Transverse colon (tissue), 4 donors: ENCODE data around the gene CD28. TPM values are rescaled to one million over a fixed set of nuclear protein-coding genes. Genes with fewer than 3 reads are reported as not detected.
A peak's percentile ranks its signal among the peaks of the same experiment; 100 is the strongest.
"Not testable (repeated sequence)": the region's sequence is repeated elsewhere in the genome, so short reads cannot be mapped to it uniquely, and the experiment has no call there.

Source experiments
- DNase-seq: peaks from one replicate; pipeline ENCODE4 v3.0.0-alpha.2; 2019
- H3K27ac ChIP-seq, 4 donors: fragments of 200-600 bp; sonication (generic); 2 replicates each; pipeline ENCODE4 v1.5.1; 2016 to 2018; ENCODE audit warnings: inconsistent platforms in 4 of 4
- H3K27me3 ChIP-seq: fragments of 200-600 bp; sonication (generic); 2 replicates; pipeline ENCODE4 v1.5.1; 2017; ENCODE audit warnings: inconsistent platforms
- H3K36me3 ChIP-seq, 4 donors: fragments of 200-600 bp; sonication (generic); 2 replicates each; pipeline ENCODE4 v1.5.1; 2017 to 2019; ENCODE audit warnings: inconsistent platforms in 4 of 4
- H3K4me1 ChIP-seq, 4 donors: fragments of 200-600 bp; sonication (generic); 2 replicates each; pipeline ENCODE4 v1.5.1; 2017 to 2020; ENCODE audit warnings: inconsistent platforms in 4 of 4
- H3K4me3 ChIP-seq, 4 donors: fragments of 200-600 bp; sonication (generic); 1 replicate in 1 of 4; 2 replicates in 3 of 4; pipeline versions ENCODE4 v1.5.1 to v1.6.1; 2017 to 2019; ENCODE audit warnings: inconsistent platforms in 4 of 4
- H3K9me3 ChIP-seq, 2 donors: fragments of 200-600 bp; sonication (generic); 2 replicates each; pipeline ENCODE4 v1.5.1; 2017 to 2019; ENCODE audit warnings: inconsistent platforms in 2 of 2
- EP300 ChIP-seq: sonication (generic); formaldehyde crosslinking; IDR thresholded peaks from one replicate; pipeline ENCODE4 v1.6.1; 2017; ENCODE audit warnings: antibody characterized with exemption, low read depth
- POLR2A ChIP-seq: fragments of 450-650 bp; IDR thresholded peaks from one replicate; pipeline ENCODE4 v1.6.1; 2016; ENCODE audit warnings: antibody characterized with exemption, mild to moderate bottlenecking, moderate library complexity
- POLR2AphosphoS5 ChIP-seq, 3 donors: sonication (generic); formaldehyde crosslinking; IDR thresholded peaks; one replicate each; pipeline ENCODE4 v1.6.1; 2016; ENCODE audit warnings: antibody characterized with exemption in 3 of 3
- WGBS, 2 donors: methylation state at CpG; one replicate each; pipeline ENCODE4 v1.1.5; 2018; ENCODE audit warnings: low coverage in 1 of 2; 5-methylcytosine and 5-hydroxymethylcytosine counted together
- in situ Hi-C, 4 donors: fragments of 200-750 bp; cut with MboI; loops; one replicate each; pipeline versions ENCODE4 v1.15.0 to v1.15.1; 2017; ENCODE audit warnings: low sequenced_read_pairs in 3 of 4, low pct_ligation_motif_present in 1 of 4, low pct_unique_long_range_greater_than_20kb in 1 of 4
- intact Hi-C: fragments of 100-400 bp; cut with DNase I; formaldehyde crosslinking; loops from one replicate; pipeline ENCODE4 v1.15.1; 2023; ENCODE audit warnings: low total_unique reads
- total RNA-seq, 4 donors: library from RNA; depleted of rRNA; stranded (reverse); fragments of >200 nt; gene quantifications; one replicate each; pipeline ENCODE4 v1.1.0, GENCODE V29; 2016
- TF ChIP-seq, protein P1 (sequence below), 5 experiments: fragments of 200-600 bp in 3 of 5; fragments of 450-650 bp in 2 of 5; sonication (generic) in 3 of 5; IDR thresholded peaks; 1 replicate in 2 of 5; 2 replicates in 3 of 5; pipeline ENCODE4 v1.5.1; 2016 to 2017; ENCODE audit warnings: antibody characterized with exemption in 5 of 5, inconsistent platforms in 3 of 5, mild to moderate bottlenecking in 2 of 5, moderate library complexity in 1 of 5

CD28 gene
- total RNA-seq, 4 donors from 2014 or later, result 0.68 to 2.4 (median 1.5) TPM; not detected in 1

DNA sequence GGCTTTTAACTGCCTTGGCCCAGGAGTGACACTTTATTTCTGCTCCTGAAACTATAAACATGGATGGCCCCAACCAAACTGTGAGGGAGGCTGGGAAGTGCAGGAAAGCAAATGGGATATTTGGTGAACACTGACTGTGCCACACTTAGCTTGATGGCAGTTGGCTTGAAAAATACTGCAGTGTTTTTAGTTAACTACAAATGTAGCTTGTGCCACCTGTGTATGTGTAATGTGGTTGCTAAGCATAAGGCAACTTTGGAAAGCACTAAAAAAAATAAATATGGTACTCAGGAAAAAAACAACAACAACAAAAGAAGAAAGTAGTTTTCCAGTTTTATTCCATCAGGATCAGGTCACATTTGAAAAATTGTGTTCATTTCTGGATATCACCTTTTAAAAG is 73.8 kb downstream of the CD28 start:
- Histone ChIP-seq H3K27ac (no peak overlapping the region), H3K4me1 (peaks cover 5 to 24% (median 15%) of the 10 kb centered on the region in 4 donors), H3K27me3 (no peaks in the 10 kb centered on the region), H3K4me3 (no peak overlapping the region), H3K36me3 (no peaks in the 10 kb centered on the region), H3K9me3 (no peaks in the 10 kb centered on the region)
- TF ChIP-seq EP300 (no peak), POLR2A (no peak), POLR2AphosphoS5 (IDR thresholded peaks at IDR 0.05) (no peak)
- TF ChIP-seq, protein P1, sequence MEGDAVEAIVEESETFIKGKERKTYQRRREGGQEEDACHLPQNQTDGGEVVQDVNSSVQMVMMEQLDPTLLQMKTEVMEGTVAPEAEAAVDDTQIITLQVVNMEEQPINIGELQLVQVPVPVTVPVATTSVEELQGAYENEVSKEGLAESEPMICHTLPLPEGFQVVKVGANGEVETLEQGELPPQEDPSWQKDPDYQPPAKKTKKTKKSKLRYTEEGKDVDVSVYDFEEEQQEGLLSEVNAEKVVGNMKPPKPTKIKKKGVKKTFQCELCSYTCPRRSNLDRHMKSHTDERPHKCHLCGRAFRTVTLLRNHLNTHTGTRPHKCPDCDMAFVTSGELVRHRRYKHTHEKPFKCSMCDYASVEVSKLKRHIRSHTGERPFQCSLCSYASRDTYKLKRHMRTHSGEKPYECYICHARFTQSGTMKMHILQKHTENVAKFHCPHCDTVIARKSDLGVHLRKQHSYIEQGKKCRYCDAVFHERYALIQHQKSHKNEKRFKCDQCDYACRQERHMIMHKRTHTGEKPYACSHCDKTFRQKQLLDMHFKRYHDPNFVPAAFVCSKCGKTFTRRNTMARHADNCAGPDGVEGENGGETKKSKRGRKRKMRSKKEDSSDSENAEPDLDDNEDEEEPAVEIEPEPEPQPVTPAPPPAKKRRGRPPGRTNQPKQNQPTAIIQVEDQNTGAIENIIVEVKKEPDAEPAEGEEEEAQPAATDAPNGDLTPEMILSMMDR (IDR thresholded peaks at IDR 0.05), result no peak
- intact Hi-C loops, result no loop called here
- no peak for DNase-seq
- in situ Hi-C loops, result no loop called here

DNA sequence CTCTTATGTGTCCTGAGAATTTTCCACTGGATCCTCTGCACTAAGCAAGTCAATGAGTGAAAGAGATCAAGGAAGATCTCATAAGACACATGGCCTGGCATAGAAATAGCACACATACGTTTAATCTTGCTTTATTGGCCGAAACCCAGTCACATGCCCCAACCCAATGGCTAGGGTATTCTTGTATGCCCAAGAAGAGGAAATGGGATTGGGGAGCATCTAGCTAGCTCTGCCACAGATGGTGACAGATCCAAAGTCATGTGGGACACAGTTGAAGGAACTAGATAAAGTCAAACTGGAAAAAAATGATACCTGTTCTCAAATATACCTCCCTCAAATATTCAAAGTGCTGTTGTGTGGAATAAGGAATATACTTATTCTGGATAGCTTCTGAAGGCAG is 74.7 kb downstream of the CD28 start:
- intact Hi-C loops (no loop called here), in situ Hi-C loops (no loop called here)
- H3K9me3 ChIP-seq, result no peaks in the 10 kb centered on the region
- no peak overlapping the region for H3K4me3 ChIP-seq
- 83 to 91% methylated on average over 1 to 2 of the region's 2 CpGs for WGBS, 2 donors
- no peak for DNase-seq
- TF ChIP-seq POLR2A, result no peak
- TF ChIP-seq, protein P1 (IDR thresholded peaks at IDR 0.05), result no peak
- no peak for TF ChIP-seq POLR2AphosphoS5 (IDR thresholded peaks at IDR 0.05)
- no peak for TF ChIP-seq EP300
- peaks cover 5 to 25% (median 15%) of the 10 kb centered on the region in 4 donors for H3K4me1 ChIP-seq
- H3K27me3 ChIP-seq, result no peaks in the 10 kb centered on the region
- H3K36me3 ChIP-seq, result no peaks in the 10 kb centered on the region
- H3K27ac ChIP-seq, result no peak overlapping the region

DNA sequence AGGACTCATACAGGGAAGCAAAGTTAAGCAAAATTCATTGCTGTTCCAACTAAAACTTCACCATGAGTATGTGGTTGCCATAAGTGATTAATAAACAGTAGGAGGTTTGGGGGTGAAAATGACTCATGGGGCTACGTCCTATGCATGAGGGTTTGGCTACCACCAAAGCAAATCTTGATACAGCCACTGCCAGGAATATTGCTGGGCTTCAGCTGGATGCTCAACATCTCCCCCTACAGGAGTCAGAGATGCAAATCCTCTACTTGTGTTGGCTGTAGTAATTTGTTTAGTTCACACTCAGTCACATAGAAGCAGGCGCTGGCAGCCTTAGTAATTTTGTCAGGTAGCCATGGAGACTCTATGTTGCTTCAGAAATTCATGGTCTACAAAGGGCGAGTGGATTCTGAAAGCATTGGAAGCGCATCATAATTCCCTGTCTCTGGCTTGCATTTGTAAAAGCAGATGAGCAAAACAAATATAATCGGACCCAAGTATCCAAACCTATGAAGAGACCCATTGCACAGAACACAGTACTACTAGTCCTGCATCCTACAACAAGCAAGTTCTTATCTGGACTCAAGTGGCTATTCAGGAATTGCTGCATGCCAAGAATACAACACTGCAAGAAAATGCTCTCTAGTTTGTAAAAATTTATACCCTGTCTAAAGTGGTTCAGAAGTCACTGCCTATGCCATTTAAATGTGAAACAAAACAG is 76.0 kb downstream of the CD28 start:
- TF ChIP-seq, protein P1 (IDR thresholded peaks at IDR 0.05), result peak; percentile 50 to 64 (median 56)
- TF ChIP-seq POLR2A (no peak), POLR2AphosphoS5 (IDR thresholded peaks at IDR 0.05) (no peak), EP300 (no peak)
- intact Hi-C loops, result no loop called here
- no peaks in the 10 kb centered on the region for H3K36me3 ChIP-seq
- H3K4me1 ChIP-seq, result peaks cover 5 to 28% (median 15%) of the 10 kb centered on the region in 4 donors
- peak overlapping the region in 1 of 4 donors; percentile 53 for H3K27ac ChIP-seq
- in situ Hi-C loops, result no loop called here
- H3K4me3 ChIP-seq, result no peak overlapping the region
- H3K9me3 ChIP-seq, result no peaks in the 10 kb centered on the region
- no peaks in the 10 kb centered on the region for H3K27me3 ChIP-seq
- DNase-seq, result peak; percentile 37
- 54 to 58% methylated on average over 5 of the region's 5 CpGs for WGBS, 2 donors

DNA sequence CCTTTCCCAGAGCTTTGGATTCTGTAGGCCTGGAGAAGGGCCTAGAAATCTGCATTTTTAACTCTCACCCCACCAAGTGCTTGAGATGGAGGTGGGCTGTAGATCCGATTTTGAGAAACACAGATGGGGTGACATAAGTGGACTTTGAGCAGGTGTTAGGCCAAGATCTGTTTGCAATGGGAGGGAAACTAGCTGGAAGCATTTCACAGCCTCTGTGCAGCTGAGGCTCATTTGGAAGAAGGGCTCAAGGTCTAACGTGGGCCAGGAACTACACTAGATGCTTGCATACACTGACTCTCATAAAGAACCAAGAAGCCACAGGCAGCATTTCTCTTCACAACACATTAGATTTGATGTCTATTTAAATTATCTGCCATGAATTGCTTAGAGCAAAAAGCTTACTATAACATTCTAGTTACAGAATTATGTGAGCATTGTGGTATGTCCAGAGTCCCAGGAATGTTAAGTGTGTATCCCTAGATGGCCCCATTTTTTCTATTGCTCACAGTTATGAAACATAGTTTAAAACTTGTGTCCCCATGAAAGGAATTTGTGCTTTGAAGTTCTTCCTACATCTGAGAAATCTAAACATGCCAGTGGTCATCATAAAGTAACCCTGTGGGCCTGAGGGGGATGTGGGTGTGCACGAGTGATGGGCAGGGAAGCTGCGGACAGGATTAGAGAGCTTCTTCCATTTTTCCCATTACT is 77.2 kb downstream of the CD28 start:
- Histone ChIP-seq H3K36me3 (no peaks in the 10 kb centered on the region), H3K9me3 (no peaks in the 10 kb centered on the region), H3K27ac (peak overlapping the region in 2 of 4 donors; percentile 5 to 53), H3K4me1 (peaks cover 5 to 28% (median 15%) of the 10 kb centered on the region in 4 donors), H3K27me3 (no peaks in the 10 kb centered on the region), H3K4me3 (no peak overlapping the region)
- intact Hi-C loops (no loop called here), in situ Hi-C loops (no loop called here)
- WGBS, 2 donors, result 62% methylated on average over 4 of the region's 4 CpGs; no CpG with 5 or more reads in 1 of the 2 donors
- no peak for DNase-seq
- TF ChIP-seq EP300 (no peak), POLR2A (no peak), POLR2AphosphoS5 (IDR thresholded peaks at IDR 0.05) (no peak)
- TF ChIP-seq, protein P1 (IDR thresholded peaks at IDR 0.05), result no peak

DNA sequence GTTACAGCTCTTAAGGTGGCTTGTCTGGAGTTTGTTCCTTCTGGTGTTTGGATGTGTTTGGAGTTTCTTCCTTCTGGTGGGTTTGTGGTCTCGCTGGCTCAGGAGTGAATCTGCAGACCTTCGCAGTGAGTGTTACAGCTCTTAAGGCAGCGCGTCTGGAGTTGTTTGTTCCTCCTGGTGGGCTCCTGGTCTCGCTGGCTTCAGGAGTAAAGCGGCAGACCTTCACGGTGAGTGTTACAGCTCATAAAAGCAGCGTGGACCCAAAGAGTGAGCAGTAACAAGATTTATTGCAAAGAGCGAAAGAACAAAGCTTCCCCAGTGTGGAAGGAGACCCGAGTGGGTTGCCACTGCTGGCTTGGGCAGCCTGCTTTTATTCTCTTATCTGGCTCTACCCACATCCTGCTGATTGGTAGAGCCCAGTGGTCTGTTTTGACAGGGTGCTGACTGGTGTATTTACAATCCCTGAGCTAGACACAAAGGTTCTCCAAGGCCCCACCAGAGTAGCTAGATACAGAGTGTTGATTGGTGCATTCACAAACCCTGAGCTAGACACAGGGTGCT is 78.4 kb downstream of the CD28 start:
- 83 to 95% methylated on average over 4 to 10 of the region's 10 CpGs for WGBS, 2 donors
- in situ Hi-C loops, H3K27ac ChIP-seq, H3K36me3 ChIP-seq, H3K27me3 ChIP-seq, H3K4me3 ChIP-seq, DNase-seq, intact Hi-C loops, H3K9me3 ChIP-seq: not testable (repeated sequence)
- H3K4me1 ChIP-seq, result peaks cover 5 to 28% (median 15%) of the 10 kb centered on the region in 4 donors

DNA sequence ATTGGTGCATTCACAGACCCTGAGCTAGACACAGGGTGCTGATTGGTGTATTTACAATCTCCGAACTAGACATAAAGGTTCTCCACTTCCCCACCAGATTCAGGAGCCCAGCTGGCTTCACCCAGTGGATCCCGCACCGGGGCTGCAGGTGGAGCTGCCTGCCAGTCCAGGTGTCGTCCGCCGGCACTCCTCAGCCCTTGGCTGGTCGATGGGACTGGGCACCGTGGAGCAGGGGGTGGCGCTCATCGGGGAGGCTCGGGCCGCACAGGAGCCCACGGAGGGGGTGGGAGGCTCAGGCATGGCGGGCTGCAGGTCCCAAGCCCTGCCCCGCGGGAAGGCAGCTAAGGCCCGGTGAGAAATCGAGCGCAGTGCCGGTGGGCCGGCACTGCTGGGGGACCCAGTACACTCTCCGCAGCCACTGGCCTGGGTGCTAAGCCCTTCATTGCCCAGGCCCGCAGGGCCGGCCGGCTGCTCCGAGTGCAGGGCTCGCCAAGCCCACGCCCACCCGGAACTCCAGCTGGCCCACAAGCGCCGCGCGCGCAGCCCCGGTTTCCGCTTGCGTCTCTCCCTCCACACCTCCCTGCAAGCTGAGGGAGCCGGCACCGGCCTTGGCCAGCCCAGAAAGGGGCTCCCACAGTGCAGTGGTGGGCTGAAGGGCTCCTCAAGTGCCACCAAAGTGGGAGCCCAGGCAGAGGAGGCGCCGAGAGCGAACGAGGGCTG is 79.1 kb downstream of the CD28 start:
- intact Hi-C loops, H3K9me3 ChIP-seq, in situ Hi-C loops, H3K27me3 ChIP-seq, H3K4me3 ChIP-seq, DNase-seq, H3K36me3 ChIP-seq: not testable (repeated sequence)
- Histone ChIP-seq H3K4me1 (peaks cover 5 to 34% (median 15%) of the 10 kb centered on the region in 4 donors), H3K27ac (peak overlapping the region in 1 of 4 donors; percentile 46)
- WGBS, 2 donors, result 97% methylated on average over 37 of the region's 43 CpGs; no CpG with 5 or more reads in 1 of the 2 donors
